ENCODE data around the gene MLYCD.
"Not testable (repeated sequence)": the region's sequence is repeated elsewhere in the genome, so short reads cannot be mapped to it uniquely, and the experiment has no call there.

MLYCD gene

GRCh38 chr16:83940630-83941378 lies 41.9 kb downstream of the MLYCD start (continued):
- TF ChIP-seq IKZF3 (tag by site-specific recombination; IDR thresholded peaks at IDR 0.05) (no peak), ZNF658 (tag by site-specific recombination; IDR thresholded peaks at IDR 0.05) (no peak), ZNF561 (tag by site-specific recombination; IDR thresholded peaks at IDR 0.05; ENCODE audit: borderline replicate concordance) (no peak), ZNF350 (tag by site-specific recombination; IDR thresholded peaks at IDR 0.05) (no peak), ZBTB7A (tag by site-specific recombination; IDR thresholded peaks at IDR 0.05; ENCODE audit: low read depth) (no peak), GFI1B (tag by site-specific recombination; IDR thresholded peaks at IDR 0.05) (no peak), GLI2 (tag by site-specific recombination; IDR thresholded peaks at IDR 0.05; ENCODE audit: borderline replicate concordance, low read depth) (no peak), ZNF132 (tag by site-specific recombination; IDR thresholded peaks at IDR 0.05; ENCODE audit: borderline replicate concordance) (no peak), PRDM1 (tag by site-specific recombination; IDR thresholded peaks at IDR 0.05) (no peak), ZNF248 (tag by site-specific recombination; IDR thresholded peaks at IDR 0.05) (no peak), ZNF701 (tag by site-specific recombination; IDR thresholded peaks at IDR 0.05) (no peak)

- POLR2A ChIA-PET; H3K27ac ChIP-seq (ENCODE audit: extremely low read depth, low read depth, low read length): not testable (repeated sequence)
- CTCF ChIA-PET, result interaction anchor here (0.6 kb wide), 1 partner anchor 145 kb away, joined by 5 read pairs; no protein-coding TSS in a partner anchor
Measured at GRCh38 chr16:83941546-83941945, 42.6 kb downstream of the MLYCD start.

GRCh38 chr16:83942074-83942473 lies 43.2 kb downstream of the MLYCD start:
- no peak overlapping the region for H3K4me3 ChIP-seq (ENCODE audit: low read depth, low read length)
- POLR2A ChIA-PET, result no interaction called here
- H3K4me1 ChIP-seq (ENCODE audit: control insufficient read depth, insufficient read depth, low read length), result no peaks in the 10 kb centered on the region; the same call in 1 of the 2 replicates
- CTCF ChIA-PET, result interaction anchor here (0.7 kb wide), 1 partner anchor 118 kb away, joined by 3 read pairs; no protein-coding TSS in a partner anchor
- no peak overlapping the region for H3K27ac ChIP-seq (ENCODE audit: extremely low read depth, low read depth, low read length)
- H3K9me3 ChIP-seq (ENCODE audit: control insufficient read depth, insufficient read depth, low read depth, low read length), result no peaks in the 10 kb centered on the region
- no peaks in the 10 kb centered on the region for H3K36me3 ChIP-seq (ENCODE audit: control insufficient read depth in 2 of 2, insufficient read depth in 1 of 2, low read length in 2 of 2)
- TF ChIP-seq ZNF175 (tag by site-specific recombination; IDR thresholded peaks at IDR 0.05) (no peak), REST (tag by site-specific recombination; IDR thresholded peaks at IDR 0.05) (no peak), ZNF548 (tag by site-specific recombination; IDR thresholded peaks at IDR 0.05) (no peak), ZNF747 (tag by site-specific recombination; IDR thresholded peaks at IDR 0.05) (no peak), ZNF518A (tag by site-specific recombination; conservative IDR thresholded peaks at IDR 0.05; ENCODE audit: low read depth) (no peak), BCL11A (tag by site-specific recombination; IDR thresholded peaks at IDR 0.05; ENCODE audit: low read depth) (no peak), TCF7L2 (IDR thresholded peaks at IDR 0.05; ENCODE audit: borderline replicate concordance, low read depth, low read length) (no peak)

More at GRCh38 chr16:83941546-83941945, 42.6 kb downstream of the MLYCD start:
- H3K4me3 ChIP-seq (ENCODE audit: low read depth, low read length); H3K36me3 ChIP-seq (ENCODE audit: control insufficient read depth in 2 of 2, insufficient read depth in 1 of 2, low read length in 2 of 2); H3K4me1 ChIP-seq (ENCODE audit: control insufficient read depth, insufficient read depth, low read length); H3K9me3 ChIP-seq (ENCODE audit: control insufficient read depth, insufficient read depth, low read depth, low read length): not testable (repeated sequence)

Data from HEK293 (cell line).